GM12865 (cell line): ENCODE results near the gene SUN1.

ENCODE experiments used
- DNase-seq: peaks from one replicate; pipeline ENCODE4 v3.0.0; 2010; ENCODE audit warnings: low read depth
- H3K4me3 ChIP-seq: 2 replicates; pipeline ENCODE4 v1.5.1; 2011; ENCODE audit warnings: mild to moderate bottlenecking, low read depth, low read length, control low read depth
- CTCF ChIP-seq: IDR thresholded peaks from 2 replicates; pipeline ENCODE4 v1.5.1; 2011; ENCODE audit warnings: low read length, control low read depth, low read depth, inconsistent platforms; ENCODE audit not compliant: insufficient read depth; ENCODE audit errors: missing control alignments

Gene SUN1

GRCh38 chr7:914521-915194, 82.4 kb downstream of the SUN1 start:
- DNase-seq = no peak
- H3K4me3 ChIP-seq = no peak overlapping the region
- TF ChIP-seq CTCF = no peak

GRCh38 chr7:915291-916218, 83.3 kb downstream of the SUN1 start:
- DNase-seq = no peak
- no peak for TF ChIP-seq CTCF

GRCh38 chr7:916291-916941, 84.1 kb downstream of the SUN1 start:
- no peak overlapping the region for H3K4me3 ChIP-seq

More at GRCh38 chr7:915291-916218, 83.3 kb downstream of the SUN1 start:
- no peak overlapping the region for H3K4me3 ChIP-seq

GRCh38 chr7:917255-918117, 85.2 kb downstream of the SUN1 start:
- H3K4me3 ChIP-seq = no peak overlapping the region
- no peak for DNase-seq
- TF ChIP-seq CTCF = no peak

More at GRCh38 chr7:916291-916941, 84.1 kb downstream of the SUN1 start:
- no peak for TF ChIP-seq CTCF
- DNase-seq = no peak

- no peak overlapping the region for H3K4me3 ChIP-seq
- DNase-seq = no peak
- TF ChIP-seq CTCF = no peak
Observed at GRCh38 chr7:918118-918425, 85.8 kb downstream of the SUN1 start.

GRCh38 chr7:918441-919113, 86.3 kb downstream of the SUN1 start:
- no peak overlapping the region for H3K4me3 ChIP-seq
- no peak for DNase-seq
- no peak for TF ChIP-seq CTCF
